SKM-1 (cell line): ENCODE measurements around the gene INPP5B.
"Not testable (repeated sequence)": the region's sequence is repeated elsewhere in the genome, so short reads cannot be mapped to it uniquely, and the experiment has no call there.

Experiments
- DNase-seq: peaks from one replicate; lab custom pipeline; 2025; ENCODE audit not compliant: unreplicated experiment; lab: John Stamatoyannopoulos, UW

Gene INPP5B

DNA sequence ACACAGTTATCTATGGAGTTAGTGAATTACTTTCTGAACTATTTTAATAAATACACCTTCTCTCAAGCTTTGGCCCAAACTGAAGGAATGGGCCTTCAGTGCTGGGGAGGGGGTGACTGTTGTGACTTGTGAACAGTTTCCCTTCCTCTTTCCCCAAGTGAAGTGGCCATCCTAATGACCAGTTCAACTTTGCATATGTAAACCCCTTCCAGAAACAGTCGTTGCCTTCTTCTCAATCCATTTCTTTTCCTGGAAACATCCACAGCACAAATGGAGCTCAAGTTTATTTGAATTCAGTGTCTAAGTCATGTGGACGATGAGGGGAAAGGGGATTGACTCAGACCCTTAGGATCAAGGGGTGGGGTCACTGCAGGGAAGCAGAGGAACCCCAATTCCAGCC lies 1.3 kb upstream of the INPP5B start:
- DNase-seq = no peak

DNA sequence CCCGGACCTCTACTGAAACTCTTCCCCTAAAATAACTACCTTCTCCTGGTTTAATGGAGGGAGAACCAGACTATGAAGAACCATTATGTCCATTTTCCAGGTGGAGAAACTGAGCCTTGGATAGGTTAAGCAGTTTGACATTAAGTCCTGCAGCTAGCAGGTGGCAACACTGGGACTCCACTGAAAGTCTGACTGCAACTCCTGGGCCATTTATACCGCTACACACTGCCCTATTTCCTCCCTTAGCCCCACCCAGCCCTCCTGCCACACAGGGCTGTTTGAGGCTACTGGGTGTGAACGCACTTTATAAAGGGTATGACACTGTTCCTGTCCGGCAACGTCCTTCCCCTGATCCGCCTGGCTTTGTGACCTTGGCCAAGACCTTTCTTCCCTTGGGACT lies 511 bp upstream of the INPP5B start:
- DNase-seq = no peak

DNA sequence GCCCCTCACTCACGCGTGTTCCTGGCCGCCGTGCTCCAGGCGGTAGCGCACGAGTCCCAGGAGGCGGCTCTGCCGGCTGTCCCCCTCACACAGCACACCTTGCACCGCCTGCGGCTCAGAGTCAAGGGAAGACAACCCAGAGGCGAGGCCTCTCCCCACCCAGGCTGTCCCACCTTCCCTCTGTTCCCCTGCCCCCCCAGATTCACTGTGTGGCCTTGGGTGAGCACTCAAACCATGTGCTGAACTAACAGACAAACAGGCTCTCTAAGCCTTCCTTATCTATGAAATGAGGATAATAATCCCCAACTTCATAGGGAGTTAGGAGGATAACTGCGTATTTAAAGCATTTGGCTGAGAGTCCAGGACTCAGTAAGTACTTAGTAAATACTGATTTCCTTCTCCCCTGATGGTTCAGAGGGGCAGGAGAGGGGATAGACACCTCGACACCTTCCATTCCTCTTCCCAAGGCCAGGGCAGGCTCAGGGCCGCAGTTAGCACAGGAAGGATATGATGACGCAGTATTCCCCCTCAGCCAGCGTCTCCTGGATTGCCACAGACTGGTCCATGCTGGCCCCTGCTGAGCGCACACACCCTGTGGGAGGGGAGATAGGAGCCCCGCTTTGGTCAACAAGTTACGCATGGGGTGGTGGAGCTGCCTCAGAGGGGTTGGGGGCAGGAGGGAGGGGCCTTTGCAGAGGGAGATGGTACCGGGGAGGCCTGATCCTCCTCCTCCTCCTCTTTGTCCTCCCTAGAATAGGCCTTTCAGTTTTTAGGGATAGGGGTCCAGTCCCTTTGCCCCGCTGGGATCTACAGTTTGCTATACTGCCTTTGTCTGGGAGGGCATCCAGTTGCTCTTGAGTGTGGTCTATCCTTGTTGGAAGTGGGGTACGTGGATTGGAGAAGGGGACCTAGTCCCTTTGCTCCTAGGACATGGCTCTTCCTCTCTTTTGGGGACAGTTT lies 830 bp downstream of the INPP5B start:
- DNase-seq = no peak

DNA sequence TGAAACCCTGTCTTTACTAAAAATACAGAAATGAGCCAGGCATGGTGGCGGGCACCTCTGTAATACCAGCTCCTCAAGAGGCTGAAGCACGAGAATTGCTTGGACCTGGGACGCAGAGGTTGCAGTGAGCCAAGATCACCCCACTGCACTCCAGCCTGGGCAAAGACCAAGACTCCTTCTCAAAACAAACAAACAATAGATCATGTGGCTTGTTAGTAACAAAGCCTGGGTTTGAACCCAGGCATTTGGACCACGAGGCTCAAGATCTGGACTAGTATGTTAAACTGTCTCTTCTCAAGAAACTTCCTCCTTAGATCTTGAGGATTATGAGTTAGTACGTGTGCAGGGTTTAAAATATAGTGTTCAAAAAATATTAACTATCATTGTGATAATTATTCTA lies 1.6 kb downstream of the INPP5B start:
- DNase-seq = no peak

DNA sequence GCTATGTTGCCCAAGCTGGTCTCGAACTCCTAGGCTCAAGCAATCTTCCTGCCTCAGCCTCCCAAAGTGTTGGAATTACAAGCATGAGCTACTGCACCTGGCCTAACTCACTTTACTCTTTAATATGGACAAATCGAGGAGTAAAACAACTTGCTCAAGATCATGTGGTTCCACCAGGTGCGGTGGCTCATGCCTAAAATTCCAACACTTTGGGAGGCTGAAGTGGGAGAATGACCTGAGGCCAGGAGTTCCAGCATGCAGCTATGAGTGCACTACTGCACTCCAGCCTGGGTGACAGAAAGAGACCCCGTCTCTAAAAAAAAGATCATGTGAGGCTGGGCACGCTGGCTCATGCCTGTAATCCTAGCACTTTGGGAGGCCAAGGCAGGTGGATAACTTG lies 2.0 kb downstream of the INPP5B start:
- DNase-seq = no peak

DNA sequence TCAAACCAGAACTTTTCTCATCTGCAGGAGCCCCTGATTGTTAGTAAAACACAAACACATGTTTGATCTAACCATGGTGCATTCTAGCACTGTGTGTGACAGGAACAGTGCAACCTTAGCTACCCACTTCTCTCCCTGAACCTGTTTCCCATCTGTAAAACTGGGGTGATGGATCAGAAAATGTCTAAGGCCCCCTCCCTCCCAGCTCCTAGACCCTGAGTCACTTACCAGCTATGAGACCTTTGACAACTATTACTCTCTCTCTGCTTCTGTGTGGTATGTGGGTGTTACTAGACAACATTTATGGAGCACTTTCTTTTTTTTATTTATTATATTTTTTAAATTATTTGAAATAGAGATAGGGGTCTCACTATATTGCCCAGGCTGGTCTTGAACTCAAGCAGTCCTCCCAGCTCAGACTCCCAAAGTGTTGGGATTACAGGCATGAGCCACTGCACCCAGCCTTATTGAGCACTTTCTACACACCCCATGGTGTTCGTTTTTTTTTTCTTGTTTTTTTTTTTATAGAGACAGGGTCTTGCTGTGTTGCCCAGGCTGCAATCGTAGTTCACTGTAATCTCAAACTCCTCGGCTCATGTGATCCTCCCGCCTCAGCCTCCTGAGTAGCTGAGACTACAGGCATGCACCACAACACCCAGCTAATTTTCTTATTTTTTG lies 2.6 kb downstream of the INPP5B start:
- DNase-seq = no peak

DNA sequence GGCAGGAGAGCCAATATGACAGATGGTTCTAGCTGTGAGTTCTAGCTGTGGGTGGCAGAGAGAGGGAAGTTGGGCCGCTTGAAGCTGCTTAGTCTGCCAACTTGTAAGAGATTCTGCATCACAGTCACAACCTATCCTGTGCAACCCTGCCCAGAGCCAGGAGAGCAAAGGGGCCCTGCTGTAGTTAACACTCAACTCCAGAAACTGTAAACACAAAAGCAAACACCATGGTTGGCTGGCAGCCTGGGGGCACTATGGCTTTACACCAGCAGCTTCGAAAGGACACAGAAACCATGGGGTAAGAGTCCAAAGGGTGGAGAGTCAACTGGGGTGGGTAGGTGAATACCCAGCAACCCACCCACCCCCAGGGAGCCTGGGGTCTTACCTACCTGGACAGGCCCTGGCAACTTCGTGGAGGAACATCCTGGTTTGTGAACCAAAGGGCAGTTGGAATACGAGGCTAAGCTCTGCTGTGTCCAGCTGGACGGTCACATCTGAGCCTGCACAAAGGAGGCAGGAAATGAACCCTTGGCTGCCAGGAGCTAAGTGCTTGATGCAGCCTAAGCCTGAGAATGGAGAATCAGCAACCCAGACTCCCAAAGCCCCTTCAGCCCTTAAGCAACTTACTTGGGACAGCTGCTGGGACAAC lies 6.4 kb downstream of the INPP5B start:
- DNase-seq = no peak

DNA sequence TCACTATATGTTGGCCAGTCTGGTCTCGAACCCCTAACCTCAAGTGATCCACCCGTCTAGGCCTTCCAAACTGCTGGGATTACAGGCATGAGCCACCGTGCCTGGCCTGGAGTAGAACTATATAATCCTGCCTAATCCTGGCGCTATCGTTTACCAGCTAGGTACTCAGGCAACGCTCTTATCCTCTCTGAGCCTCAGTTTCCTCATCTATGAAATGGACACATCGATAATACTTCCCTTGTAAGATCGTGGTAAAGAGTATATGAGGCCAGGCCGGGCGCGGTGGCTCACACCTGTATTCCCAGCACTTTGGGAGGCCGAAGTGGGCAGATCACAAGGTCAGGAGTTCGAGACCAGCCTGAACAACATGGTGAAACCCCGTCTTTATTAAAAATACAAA lies 10.1 kb downstream of the INPP5B start:
- not testable (repeated sequence) for DNase-seq

DNA sequence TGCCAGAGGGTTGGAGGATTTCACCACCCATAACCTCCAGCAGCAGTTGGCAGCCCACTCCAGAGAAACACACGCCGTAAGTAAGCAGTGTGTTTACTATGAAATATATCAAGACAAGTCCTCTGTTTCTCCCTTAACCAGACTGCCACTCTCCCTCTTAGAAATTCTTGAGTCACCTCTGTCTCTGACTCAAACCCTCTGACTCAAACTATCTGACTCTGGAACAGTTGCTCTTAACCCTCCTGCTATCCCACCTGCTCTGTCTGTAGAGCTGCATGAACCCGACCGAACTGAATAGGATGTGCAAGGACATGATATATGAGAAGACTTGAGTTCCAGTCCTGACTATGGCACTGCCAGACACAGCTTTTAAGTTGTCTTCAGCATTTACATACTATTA lies 14.1 kb downstream of the INPP5B start:
- DNase-seq = no peak

DNA sequence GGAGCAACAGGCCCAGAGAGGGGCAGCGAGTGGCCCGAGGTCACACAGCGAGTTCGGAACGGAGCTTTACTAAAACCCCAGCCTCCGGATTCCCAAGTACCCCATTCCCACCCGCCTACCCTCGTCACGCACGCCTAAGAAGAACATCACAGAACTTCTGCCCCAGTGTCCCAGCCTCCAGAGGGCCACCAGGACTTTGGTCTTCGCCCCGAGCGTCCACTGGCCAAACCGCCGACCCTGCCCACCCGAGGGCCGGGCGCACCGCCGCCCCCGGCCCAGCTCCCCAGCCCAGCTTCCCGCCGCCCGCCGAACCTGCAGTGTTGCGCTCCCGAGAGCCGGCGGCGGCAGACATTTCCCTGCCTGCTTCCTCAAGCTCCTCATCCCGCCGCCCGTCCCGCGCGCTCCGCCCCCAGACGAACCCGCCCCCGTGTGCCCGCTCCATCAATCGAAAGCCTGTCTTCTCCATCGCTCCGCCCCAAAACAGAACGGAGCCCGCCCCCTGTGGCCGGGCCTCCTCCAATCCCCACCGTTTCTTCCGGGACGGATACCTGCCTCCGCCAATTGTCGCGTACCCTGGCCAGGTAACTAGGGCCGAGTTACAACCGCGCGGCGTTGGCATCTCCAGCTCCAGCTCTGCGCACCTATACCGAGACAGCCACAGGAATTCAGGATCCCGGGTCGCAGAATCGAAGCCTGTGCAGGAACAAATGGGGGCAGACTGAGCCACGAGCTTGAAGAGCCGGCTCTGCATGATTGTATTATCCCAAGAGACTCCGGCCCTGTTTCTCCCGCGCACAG lies 15.3 kb downstream of the INPP5B start:
- peak; percentile 96 for DNase-seq

DNA sequence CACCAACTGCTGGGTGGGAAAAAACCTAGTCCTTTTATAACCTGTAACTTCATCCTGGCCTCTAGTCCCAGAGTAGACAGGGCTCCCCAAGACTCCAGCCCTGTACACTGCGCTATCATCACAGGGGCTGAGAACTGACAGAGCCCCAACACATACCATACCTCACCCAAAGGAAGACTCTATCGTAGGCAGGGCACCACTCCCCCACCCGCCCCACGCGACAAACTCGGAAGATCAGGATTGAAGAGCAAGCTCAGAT lies 15.8 kb downstream of the INPP5B start:
- no peak for DNase-seq

DNA sequence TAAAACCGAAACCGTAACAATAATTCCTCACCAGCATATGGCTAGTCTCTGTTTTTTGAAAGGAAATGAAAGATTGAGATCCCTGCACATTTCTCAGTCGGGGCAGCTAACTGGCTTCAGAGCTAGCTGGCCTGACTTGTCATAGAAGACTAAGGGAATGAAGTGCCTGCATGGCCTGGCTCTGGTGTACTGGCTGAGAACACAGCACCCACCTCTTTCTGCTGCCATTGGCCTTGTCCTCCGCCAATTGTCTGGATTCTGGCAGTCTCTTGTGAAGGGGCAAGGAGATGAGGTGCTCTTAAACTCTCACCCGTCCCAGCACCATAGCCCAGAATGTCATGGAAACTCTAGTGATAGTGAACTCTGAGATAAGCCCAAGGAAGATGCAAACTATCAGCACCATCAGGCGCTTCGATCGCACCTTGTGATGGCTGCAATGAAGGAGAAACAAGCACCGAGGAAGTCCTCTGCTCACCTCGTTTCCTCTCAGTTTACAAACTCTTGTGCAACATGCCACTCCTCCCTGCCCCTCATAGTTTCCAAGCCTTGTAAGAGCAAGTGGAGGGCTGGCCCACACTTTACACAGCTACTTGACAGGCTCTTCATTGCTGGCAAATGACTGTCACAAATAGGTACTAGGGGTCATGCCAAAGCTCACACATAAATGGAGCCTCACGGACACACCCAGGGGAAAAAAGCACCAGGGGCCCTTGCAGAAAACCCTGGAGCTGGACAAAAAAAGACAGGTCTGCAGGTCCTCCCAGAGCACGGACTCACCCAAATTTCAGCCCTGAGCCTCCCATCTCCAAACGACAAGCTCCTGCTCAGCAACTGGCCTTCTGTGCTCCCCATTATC lies 16.4 kb downstream of the INPP5B start:
- no peak for DNase-seq

DNA sequence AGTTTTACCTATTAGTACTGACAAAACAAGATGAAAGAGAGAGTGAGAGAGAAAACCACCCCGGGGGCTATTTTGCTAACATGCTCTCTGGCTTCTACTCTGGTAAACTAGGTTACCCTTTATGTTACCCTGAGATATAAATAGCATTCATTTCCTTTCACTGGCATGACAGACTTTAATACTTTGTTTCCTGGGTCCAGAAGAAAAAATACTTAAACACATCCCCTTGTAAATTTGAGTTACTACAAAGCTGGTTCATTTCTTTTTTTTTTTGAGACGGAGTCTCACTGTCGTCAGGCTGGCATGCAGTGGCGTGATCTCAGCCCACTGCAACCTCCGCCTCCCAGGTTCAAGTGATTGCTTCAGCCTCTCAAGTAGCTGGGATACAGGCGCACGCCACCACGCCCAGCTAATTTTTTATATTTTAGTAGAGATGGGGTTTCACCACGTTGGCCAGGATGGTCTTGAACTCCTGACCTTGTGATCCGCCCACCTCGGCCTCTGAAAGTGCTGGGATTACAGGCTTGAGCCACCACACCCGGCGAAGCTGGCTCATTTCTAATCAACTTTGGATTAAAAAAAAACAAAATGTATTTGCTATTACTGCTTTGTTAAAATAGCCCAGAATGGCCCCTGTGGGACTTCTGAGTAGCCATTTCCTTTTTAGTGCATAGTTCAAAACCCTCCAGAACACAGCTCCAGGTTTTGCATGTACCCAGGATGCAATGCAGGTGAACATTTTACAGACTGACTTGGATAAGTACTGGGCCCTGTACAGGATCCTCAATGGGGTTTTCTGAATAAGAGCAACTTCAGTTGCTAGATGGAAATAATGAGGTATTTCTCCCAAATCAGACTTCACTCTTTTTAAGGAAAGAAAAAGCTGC lies 20.6 kb downstream of the INPP5B start:
- no peak for DNase-seq

DNA sequence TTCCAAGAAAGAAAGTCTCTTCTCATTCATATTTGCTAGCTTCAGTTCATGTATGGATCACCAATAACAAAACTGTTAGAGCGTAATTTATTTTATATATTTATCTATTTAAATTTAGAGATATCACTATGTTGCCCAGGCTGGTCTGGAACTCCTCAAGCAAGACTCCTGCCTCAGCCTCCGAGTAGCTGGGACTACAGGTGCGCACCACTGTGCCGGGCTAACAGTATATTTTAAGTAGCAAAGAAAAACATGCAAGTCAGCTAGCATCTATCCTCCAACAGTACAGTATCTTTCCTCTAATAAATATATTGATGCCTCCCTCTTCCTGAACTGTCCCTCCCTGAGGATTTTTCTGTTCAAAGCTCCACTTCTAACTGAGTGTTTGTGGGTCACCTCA lies 21.5 kb downstream of the INPP5B start:
- no peak for DNase-seq

DNA sequence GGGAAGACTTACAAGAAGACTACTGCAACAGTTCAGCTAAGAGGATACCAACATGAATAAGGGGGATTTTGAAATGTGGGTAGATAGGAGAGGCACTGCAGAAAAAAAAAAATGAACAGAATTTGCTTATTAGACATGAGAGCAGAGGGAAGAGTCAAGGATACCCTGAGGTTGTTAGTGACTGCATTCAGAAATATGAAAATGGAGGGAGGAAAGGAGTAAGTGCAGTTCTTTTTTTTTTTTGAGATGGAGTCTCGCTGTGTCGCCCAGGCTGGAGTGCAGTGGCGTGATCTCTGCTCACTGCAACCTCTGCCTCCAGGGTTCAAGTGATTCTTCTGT lies 23.3 kb downstream of the INPP5B start:
- no peak for DNase-seq

DNA sequence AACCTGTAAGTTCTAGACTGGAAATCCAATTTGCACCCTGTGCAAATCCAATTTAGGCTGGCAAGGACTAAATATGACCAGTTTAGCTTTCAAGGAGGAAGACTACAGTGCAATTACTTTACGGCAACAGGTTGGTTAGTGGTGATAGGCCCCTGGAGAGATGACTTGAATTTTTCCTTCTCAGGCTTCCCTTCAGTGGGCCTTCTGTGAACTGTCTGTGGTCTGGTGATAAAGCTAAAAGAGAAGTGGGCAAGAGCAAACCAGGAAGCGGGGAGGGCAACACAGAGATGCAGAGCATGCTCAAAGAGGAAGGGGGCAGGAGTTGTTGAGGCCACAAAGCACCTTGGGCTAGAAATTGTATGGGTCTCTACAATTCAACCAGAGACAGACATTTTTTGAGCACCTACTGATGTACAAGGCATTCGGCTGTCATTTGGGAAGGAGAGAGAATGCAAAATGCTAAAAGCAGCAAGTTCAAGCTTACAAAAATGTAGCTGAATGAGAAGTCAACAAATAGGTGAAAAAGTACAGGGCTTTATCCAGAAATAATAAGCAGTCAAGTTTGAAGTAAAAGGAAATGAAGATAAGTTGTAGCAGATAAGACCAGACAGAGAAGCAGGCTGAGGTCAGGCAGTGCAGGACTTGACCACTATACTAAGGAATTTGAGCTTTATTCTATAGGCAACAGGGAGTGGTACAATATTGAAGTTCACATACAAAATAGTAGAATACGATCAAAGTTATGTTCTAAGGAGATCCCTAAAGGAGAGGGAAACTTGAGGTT lies 23.9 kb downstream of the INPP5B start:
- peak; percentile 97 for DNase-seq

DNA sequence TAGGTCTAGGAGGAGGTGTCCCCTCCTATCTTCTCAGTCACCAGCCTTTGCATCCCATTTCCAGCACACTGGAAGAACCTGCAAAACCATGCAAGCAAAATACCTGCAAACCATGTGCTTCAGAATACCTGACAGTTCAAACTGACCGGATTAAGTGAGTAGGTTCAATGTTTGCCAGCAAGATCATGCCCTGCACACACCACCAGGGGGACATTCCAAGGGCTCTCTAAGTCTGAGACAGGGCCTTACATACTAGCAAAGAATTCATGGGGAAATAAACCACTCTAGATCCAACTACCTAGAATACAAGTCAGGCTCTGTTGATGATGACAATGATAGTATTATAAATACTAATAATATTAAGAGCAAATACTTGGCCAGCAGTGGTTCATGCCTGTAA lies 27.6 kb downstream of the INPP5B start:
- peak; percentile 18 for DNase-seq

DNA sequence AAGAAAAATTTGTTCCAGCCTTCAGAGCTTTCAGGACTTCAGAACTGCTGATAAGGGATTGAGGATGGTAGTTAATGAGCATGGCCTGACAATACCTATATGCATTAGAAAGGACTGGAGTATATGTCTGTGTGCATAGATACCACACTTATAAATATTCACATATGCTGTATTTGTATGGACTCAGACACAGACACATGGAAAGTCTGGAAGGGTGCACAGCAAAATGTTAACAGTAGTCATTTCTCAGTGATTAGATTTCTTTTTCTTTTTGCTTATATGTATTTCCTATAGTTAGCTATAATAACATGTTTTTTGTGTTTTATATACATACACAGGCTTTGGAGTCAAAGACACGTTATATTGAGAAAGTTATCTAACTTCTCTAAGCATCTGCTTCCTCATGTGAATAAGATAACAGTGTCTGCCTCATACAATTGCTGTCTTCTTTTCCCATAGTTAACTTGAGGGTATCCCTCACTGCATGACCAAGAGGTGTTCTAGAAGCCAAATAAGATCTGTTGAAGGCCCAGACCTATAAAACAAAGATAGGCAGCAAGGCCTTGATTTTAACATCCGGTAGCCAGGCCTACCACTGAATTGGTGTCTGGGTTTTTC lies 31.3 kb downstream of the INPP5B start:
- DNase-seq = no peak
